Heart left ventricle (tissue), 16 donors: Measurements from ENCODE around the gene MEP1A. TPM values are rescaled to one million over a fixed set of nuclear protein-coding genes. Genes with fewer than 3 reads are reported as not detected.

ENCODE experiments used
- ATAC-seq, 4 donors: fragments of 200-7000 bp; cut with Tn5 transposase; one replicate each; pipeline ENCODE4 v1.9.1; 2020 to 2022; ENCODE audit warnings: moderate library complexity in 4 of 4, mild to moderate bottlenecking in 3 of 4, moderate number of reproducible peaks in 1 of 4
- DNase-seq, 5 donors: peaks; one replicate each; pipeline ENCODE4 v3.0.0-alpha.2; 2020
- H3K27ac ChIP-seq, 12 donors: fragments of 200-600 bp; sonication (generic) in 4 of 12; one replicate each; pipeline versions ENCODE4 v1.5.0 to v1.8.0; 2016 to 2022; ENCODE audit warnings: mild to moderate bottlenecking in 2 of 12
- H3K27me3 ChIP-seq, 9 donors: fragments of 200-600 bp; sonication (generic) in 2 of 9; one replicate each; pipeline versions ENCODE4 v1.5.1 to v1.8.0; 2016 to 2022; ENCODE audit warnings: mild to moderate bottlenecking in 3 of 9
- H3K36me3 ChIP-seq, 9 donors: fragments of 200-600 bp; sonication (generic) in 2 of 9; one replicate each; pipeline versions ENCODE4 v1.5.0 to v1.8.0; 2018 to 2022; ENCODE audit warnings: mild to moderate bottlenecking in 2 of 9
- H3K4me1 ChIP-seq, 12 donors: fragments of 200-600 bp; sonication (generic) in 4 of 12; one replicate each; pipeline versions ENCODE4 v1.5.0 to v1.8.0; 2016 to 2022; ENCODE audit warnings: mild to moderate bottlenecking in 3 of 12
- H3K4me3 ChIP-seq, 12 donors: fragments of 200-600 bp; sonication (generic) in 4 of 12; one replicate each; pipeline versions ENCODE4 v1.5.0 to v1.8.0; 2017 to 2022; ENCODE audit warnings: mild to moderate bottlenecking in 9 of 12, moderate library complexity in 4 of 12
- H3K9me3 ChIP-seq, 12 donors: fragments of 200-600 bp; sonication (generic) in 4 of 12; one replicate each; pipeline versions ENCODE4 v1.5.0 to v1.8.0; 2016 to 2022; ENCODE audit warnings: mild to moderate bottlenecking in 1 of 12
- POLR2A ChIP-seq, 2 donors: fragments of 450-650 bp; IDR thresholded peaks; one replicate each; pipeline ENCODE4 v1.6.1; 2017; ENCODE audit warnings: antibody characterized with exemption in 2 of 2, mild to moderate bottlenecking in 2 of 2, moderate library complexity in 2 of 2
- WGBS, 4 donors: extraction: QIAGEN DNeasy Blood & Tissue Kit in 2 of 4; methylation state at CpG; one replicate each; pipeline versions ENCODE4 v1.1.5 to v1.1.7; 2013 to 2018; 5-methylcytosine and 5-hydroxymethylcytosine counted together
- intact Hi-C, 10 donors: fragments of 100-400 bp; cut with DNase I; formaldehyde crosslinking; loops; one replicate each; pipeline versions ENCODE4 v1.11.1 to v1.14.2; 2022
- polyA plus RNA-seq, 2 donors: library from polyadenylated mRNA; stranded (reverse); fragments of 200-250 nt; gene quantifications; one replicate each; pipeline ENCODE4 v1.2.3, GENCODE V29; 2013
- total RNA-seq, 9 donors: library from RNA; depleted of rRNA in 2 of 9; stranded (reverse); fragments of >200 nt in 2 of 9; fragmentation: NEBNext Ultra II Directional in 3 of 9; extraction: Animal tissue kit (Norgen Biotek cat#: 25700) in 3 of 9; gene quantifications; one replicate each; pipeline versions ENCODE4 v1.1.0 to v1.2.4, GENCODE V29; 2016 to 2023
- TF ChIP-seq, protein P1 (sequence below), 12 donors: fragments of 200-600 bp; sonication (generic) in 4 of 12; IDR thresholded peaks; one replicate each; pipeline versions ENCODE4 v1.5.0 to v1.8.0; 2018 to 2022; ENCODE audit warnings: antibody characterized with exemption in 12 of 12, mild to moderate bottlenecking in 5 of 12
- donor health status: ischemic (EF 13 %, LVEDD 7.1; RV severe dilation, severe dysfunction).
- donor health status: healthy with polysubstance abuse.
- donor health status: DM: no; HTN: yes; CAD: no.
- donor health status: DM: no; HTN: no; CAD: no.
- donor health status: ischemic (EF 25% LVEDD 6.9; RV normal size, moderate dysfunction).
- donor health status: ischemic (EF 25% LVEDD 5.7; RV mildly dilated, moderate dysfunction).
- donor health status: healthy.
- donor health status: DM: yes; HTN: yes; CAD: no.
- donor health status: ischemic (EF 35%, LVEDD 5.7; RV mildly dilated, moderate dysfunction).
- donor health status: nonischemic (EF 11% LVEDD 7.7; RV severe dilation, severe dysfunction).
- donor health status: DM: yes; HTN: yes; CAD: no.
- donor health status: PGD.
- donor health status: ischemic (EF 29% LVEDD 5.4; RV normal size, mild dysfunction).
- donor health status: nonischemic (EF 23%, LVEDD 6.1; RV moderate dilation, normal function).

MEP1A gene
- total and polyA plus RNA-seq, 11 donors, result not detected

DNA sequence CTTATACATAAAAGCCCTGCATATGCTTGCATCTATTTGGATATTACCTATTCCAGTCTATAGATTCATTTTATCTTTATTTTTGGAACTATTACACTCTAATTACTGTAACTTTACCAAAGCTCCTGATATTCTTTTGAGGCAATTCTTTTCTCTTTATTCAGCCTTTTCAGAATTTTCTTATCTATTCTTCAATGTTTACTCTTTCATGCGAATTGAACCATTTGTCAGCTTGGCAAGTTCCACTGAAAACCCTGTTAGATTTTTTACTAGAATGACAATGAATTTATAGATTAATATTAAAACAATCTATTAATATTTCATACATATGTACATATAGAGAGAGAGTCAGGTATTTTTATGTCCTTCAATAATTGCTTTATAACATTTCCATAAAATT, 554 bp upstream of the MEP1A start:
- H3K36me3 ChIP-seq, result no peaks in the 10 kb centered on the region
- H3K9me3 ChIP-seq, result no peaks in the 10 kb centered on the region
- ATAC-seq (no peak), DNase-seq (no peak)
- no peaks in the 10 kb centered on the region for H3K4me1 ChIP-seq
- intact Hi-C loops, result no loop called here
- 1 to 75% (median 35%) methylated on average over 1 of the region's 1 CpG for WGBS, 4 donors
- no peak overlapping the region for H3K27ac ChIP-seq
- H3K4me3 ChIP-seq, result no peak overlapping the region
- no peaks in the 10 kb centered on the region for H3K27me3 ChIP-seq
- no peak for TF ChIP-seq POLR2A (IDR thresholded peaks at IDR 0.05)
- TF ChIP-seq, protein P1, sequence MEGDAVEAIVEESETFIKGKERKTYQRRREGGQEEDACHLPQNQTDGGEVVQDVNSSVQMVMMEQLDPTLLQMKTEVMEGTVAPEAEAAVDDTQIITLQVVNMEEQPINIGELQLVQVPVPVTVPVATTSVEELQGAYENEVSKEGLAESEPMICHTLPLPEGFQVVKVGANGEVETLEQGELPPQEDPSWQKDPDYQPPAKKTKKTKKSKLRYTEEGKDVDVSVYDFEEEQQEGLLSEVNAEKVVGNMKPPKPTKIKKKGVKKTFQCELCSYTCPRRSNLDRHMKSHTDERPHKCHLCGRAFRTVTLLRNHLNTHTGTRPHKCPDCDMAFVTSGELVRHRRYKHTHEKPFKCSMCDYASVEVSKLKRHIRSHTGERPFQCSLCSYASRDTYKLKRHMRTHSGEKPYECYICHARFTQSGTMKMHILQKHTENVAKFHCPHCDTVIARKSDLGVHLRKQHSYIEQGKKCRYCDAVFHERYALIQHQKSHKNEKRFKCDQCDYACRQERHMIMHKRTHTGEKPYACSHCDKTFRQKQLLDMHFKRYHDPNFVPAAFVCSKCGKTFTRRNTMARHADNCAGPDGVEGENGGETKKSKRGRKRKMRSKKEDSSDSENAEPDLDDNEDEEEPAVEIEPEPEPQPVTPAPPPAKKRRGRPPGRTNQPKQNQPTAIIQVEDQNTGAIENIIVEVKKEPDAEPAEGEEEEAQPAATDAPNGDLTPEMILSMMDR (IDR thresholded peaks at IDR 0.05), result no peak

DNA sequence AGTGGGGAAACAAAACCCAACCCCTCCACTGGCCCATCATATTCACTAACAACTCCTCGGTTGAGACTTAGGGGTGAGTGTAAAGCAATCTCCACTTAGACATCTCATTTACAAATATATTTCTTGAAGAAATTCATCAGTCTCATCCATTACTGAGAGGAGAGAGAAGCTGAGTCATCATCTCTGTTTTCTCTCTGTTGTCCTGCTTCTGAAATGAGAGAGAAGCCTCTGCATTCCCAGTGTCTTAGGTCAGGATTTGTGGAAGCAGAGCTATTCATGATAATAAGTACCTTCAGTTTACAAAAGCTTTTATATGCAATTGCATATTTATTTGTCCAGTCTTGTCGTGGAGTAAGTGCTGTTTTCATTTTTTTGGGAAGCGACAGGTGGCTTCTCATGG, 879 bp downstream of the MEP1A start:
- intact Hi-C loops, result no loop called here
- H3K9me3 ChIP-seq, result no peaks in the 10 kb centered on the region
- no peak overlapping the region for H3K4me3 ChIP-seq
- no peak for TF ChIP-seq POLR2A (IDR thresholded peaks at IDR 0.05)
- TF ChIP-seq, protein P1 (IDR thresholded peaks at IDR 0.05), result no peak
- H3K36me3 ChIP-seq, result no peaks in the 10 kb centered on the region
- ATAC-seq (no peak), DNase-seq (no peak)
- H3K27ac ChIP-seq, result no peak overlapping the region
- H3K27me3 ChIP-seq, result no peaks in the 10 kb centered on the region
- WGBS, 4 donors, result 76 to 85% (median 83%) methylated on average over 3 of the region's 3 CpGs
- H3K4me1 ChIP-seq, result no peaks in the 10 kb centered on the region

DNA sequence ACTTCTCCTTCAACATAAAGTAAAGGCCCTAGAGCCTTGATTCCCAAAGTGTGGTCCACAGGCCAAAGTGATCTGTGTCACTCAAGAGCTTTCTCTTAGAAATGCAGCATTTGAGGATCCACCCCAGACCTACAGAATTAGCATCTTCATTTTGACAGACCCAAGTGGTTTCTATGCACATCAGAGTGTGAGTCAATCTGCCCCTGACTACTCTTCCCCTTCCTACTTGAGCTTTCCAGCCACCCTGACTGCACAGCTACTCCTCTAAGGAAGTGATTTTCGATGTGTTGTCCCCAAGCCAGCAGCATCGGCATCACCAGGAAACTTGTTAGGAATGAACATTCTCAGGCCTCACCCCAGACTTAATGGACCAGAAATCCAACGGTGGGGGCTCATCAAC, 2.6 kb downstream of the MEP1A start:
- no peak for ATAC-seq
- Histone ChIP-seq H3K27me3 (no peaks in the 10 kb centered on the region), H3K4me3 (no peak overlapping the region), H3K27ac (no peak overlapping the region), H3K4me1 (no peaks in the 10 kb centered on the region), H3K9me3 (no peaks in the 10 kb centered on the region), H3K36me3 (no peaks in the 10 kb centered on the region)
- TF ChIP-seq, protein P1 (IDR thresholded peaks at IDR 0.05), result no peak
- no peak for TF ChIP-seq POLR2A (IDR thresholded peaks at IDR 0.05)
- 76 to 86% (median 78%) methylated on average over 3 of the region's 3 CpGs for whole genome bisulfite sequencing, 4 donors
- intact Hi-C loops, result no loop called here
- no peak for DNase-seq

DNA sequence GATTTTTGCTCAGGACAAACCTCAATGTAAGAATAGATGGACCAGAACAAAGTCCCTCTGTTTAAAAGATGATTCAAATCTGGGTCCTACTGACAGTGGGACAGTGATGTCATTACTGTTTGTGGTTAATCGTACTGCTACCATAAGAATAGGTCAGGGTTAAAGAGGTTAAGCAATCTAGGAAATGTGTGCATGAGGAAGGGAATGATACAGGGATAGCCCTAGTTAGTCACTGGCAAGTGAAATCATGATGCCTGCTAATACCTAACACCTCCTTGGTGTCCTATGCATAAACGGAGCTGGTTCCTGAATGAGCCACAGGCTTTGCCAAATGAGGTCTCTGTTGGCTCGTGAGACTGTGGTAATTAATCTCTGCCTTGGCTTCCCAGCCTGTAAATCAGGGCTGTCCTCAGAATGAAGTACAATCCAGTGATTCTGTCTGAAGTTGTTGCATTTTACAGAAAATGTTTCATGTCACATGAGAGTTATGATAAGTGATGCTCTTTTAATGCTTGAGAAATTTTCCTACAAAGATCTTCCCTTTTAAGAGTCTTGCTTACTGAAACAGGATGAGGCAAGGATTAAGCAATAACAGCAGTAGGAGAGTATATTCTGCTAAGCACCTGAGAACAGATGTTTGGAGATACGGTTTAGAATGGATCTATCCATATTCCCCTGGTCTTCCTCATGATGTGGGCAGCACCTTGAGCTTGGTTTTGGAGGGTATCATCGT, 3.8 kb downstream of the MEP1A start:
- intact Hi-C loops, result no loop called here
- Histone ChIP-seq H3K36me3 (no peaks in the 10 kb centered on the region), H3K27ac (no peak overlapping the region), H3K4me1 (no peaks in the 10 kb centered on the region), H3K27me3 (no peaks in the 10 kb centered on the region), H3K4me3 (no peak overlapping the region), H3K9me3 (no peaks in the 10 kb centered on the region)
- TF ChIP-seq, protein P1 (IDR thresholded peaks at IDR 0.05), result no peak
- no peak for TF ChIP-seq POLR2A (IDR thresholded peaks at IDR 0.05)
- DNase-seq (no peak), ATAC-seq (no peak)
- 57 to 66% (median 62%) methylated on average over 5 of the region's 5 CpGs for WGBS, 4 donors
